Tongue (tissue), 2 donors: ENCODE data around the gene VPS29. TPM values are rescaled to one million over a fixed set of nuclear protein-coding genes. Genes with fewer than 3 reads are reported as not detected.
"Not testable (repeated sequence)": the region's sequence is repeated elsewhere in the genome, so short reads cannot be mapped to it uniquely, and the experiment has no call there.

Experiments used
- DNase-seq: peaks from one replicate; pipeline ENCODE4 v3.0.0-alpha.2; 2015
- total RNA-seq: library from RNA; depleted of rRNA; stranded (reverse); fragments of >200 nt; gene quantifications from one replicate; pipeline ENCODE4 v1.2.3, GENCODE V29; 2014

The VPS29 gene
- 88.0 TPM for total RNA-seq

- DNase-seq, result peak; percentile 99
Observed at GRCh38 chr12:110501752-110502738, at the start of gene VPS29, which contains the start of gene RAD9B. TSS of gene VPS29 (minus strand) at chr12:110502111. CDS start at chr12:110502051, 60 bp downstream. TSS of gene RAD9B (plus strand) at chr12:110502331. CDS start at chr12:110502338, 7 bp downstream.

DNA sequence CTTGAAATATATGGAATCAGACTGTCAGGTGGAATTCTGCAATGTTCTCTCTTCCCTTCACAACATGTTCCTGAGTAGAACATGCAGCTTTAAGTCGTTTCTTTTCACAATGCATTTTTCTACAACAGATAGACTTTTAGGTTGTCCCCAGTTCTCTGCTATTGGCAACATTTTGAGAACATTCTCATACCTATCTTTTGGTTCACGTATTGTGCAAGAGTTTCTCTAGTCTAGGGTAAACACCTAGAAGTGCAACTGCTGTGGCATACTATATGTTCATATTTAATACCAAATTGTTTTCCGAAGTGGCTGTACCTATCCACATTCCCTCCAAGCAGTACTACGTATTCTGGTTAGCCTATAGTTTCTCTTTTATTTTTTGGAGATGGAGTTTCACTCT, 49.1 kb upstream of the VPS29 start:
- DNase-seq, result no peak

DNA sequence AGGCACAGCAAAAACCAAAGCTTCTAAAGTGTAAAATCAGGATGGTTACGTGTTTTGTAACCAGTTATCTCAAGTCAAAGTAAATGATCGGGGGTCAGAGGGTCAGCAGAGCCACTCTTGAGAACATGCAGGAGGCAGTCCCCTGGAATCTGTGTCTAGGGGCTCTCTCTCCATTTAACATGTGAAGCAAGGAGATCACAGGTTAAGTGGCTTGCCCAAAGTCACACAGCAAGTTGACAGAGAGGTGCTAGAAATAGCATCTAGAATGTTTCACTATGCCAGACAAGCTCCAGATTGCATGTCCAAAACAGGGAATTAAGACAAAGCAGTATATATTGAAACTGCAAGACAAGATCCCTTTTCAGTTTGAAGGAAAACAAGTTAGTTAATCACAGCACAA, 47.8 kb upstream of the VPS29 start:
- no peak for DNase-seq

GRCh38 chr12:110548678-110549077, 46.8 kb upstream of the VPS29 start:
- DNase-seq, result no peak

DNA sequence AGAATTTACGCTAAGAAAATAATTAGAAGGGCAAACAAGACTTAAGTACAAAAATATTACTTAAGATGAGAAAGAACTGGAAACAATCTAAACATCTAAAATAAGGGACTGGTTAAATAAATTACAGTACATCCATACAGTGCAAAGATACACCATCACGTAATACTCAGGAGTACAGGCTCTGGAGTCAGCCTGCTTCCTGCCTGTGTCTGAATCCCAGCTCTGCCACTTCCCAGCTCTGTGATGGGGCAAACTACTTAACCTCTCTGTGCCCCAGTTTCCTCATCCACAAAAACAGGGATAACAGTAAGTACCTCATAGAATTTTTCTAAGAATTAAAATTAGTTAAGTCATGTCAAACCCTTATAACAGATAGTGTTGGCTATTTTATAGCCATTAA, 45.2 kb upstream of the VPS29 start:
- DNase-seq, result no peak

- no peak for DNase-seq
Observed at GRCh38 chr12:110546339-110546738, 44.4 kb upstream of the VPS29 start.

DNA sequence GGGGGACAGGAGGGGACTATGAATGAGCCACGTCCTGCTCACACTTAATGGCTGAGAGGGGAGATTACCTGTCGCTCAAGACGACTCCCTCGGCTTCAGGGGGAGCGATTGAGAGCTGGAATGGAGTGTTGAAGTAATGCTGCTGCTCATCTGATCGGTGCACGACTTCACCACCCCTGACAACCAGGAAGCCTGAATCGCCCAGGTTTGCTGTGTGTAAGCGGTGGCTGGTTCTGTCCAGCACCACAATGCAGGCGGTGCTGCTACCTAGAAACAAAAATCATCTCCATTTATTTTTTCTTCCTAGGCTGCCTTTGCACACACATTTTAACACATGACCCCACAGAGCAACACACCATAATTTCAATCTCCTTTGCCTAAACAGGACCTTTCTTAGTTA, 43.9 kb upstream of the VPS29 start:
- DNase-seq, result no peak

GRCh38 chr12:110545259-110545658, 43.3 kb upstream of the VPS29 start:
- DNase-seq, result not testable (repeated sequence)

DNA sequence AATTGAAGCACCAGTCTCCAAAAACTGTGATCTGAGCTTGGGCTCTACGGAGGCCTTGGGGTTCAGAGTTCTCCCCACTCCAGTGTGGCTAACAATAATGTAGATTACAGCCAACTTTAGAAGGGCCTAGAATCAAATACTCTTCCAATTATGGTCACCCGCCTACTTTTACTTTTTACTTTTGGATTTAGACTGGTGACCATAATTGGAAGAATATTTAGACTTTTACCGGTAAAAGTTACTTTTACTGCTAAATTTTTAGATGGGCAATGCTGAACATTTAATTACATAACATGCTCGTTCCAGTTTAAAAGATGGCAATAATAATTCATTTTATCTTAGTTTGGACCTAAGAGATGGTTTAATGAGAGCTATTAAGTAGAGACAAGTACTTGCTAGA, 42.1 kb upstream of the VPS29 start:
- DNase-seq, result no peak

GRCh38 chr12:110543252-110543959, 41.5 kb upstream of the VPS29 start:
- DNase-seq, result peak; percentile 82

DNA sequence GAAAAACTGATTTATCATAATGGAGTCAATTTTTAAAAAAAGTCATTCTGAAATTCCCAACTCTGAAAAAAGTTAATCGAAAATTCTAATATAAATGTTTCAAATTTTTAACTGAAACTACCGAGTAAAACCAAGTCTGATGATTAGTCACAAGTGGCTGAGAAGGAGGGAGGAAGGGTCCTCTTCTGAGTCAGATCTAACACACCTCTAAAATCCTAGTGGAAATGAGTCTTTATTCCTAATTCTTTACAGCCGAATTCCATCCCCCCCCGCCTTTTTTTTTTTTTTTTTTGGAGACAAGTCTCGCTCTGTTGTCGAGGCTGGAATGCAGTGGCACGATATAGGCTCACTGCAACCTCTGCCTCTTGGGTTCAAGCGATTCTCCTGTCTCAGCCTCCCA, 38.1 kb upstream of the VPS29 start:
- no peak for DNase-seq

GRCh38 chr12:110538869-110539622, 37.1 kb upstream of the VPS29 start:
- no peak for DNase-seq

GRCh38 chr12:110537605-110538409, 35.9 kb upstream of the VPS29 start:
- DNase-seq, result peak; percentile 45

- DNase-seq, result peak; percentile 30
Observed at GRCh38 chr12:110536834-110537604, 35.1 kb upstream of the VPS29 start.

DNA sequence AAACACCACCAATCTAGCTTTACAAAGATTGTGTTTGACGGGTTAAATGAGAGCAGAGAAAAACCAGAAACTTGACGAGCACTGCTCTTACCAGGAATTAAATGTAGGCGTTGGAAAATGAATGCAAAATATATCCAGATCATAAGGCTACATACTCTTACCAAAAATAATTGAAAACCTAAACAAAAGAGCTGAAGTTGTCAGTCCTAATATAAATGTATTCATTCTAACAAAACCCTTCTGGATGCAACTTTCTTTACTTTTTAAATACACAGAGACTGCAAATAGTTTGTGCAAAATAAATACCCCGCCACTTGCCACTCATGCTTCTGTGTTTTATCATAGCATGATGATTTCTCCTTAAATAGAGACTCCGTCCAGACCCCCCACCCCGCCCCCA, 32.9 kb upstream of the VPS29 start:
- no peak for DNase-seq

- no peak for DNase-seq
Observed at GRCh38 chr12:110533607-110534006, 31.7 kb upstream of the VPS29 start.

- DNase-seq, result no peak
Observed at GRCh38 chr12:110532644-110533043, 30.7 kb upstream of the VPS29 start.

GRCh38 chr12:110531741-110532333, 29.9 kb upstream of the VPS29 start:
- DNase-seq, result no peak

DNA sequence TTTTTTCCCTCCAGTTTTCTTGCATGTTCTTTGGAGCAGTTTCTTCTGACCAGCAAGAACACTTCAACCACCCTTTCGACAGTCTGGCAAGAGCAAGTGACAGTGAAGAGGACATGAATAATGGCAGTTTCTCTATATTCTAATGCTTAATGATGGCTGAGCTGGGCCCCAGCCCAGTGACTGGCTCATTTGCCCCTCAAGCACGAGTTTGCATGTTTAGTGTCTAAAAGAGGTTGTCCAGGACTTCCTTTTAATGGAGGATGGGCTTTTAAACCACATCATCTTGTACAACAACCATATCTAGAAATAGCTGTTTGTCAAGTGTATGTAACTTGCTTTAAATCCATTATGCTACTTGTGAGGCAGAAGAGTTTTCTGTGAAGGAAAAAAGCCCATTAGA, 28.6 kb upstream of the VPS29 start:
- DNase-seq, result no peak

GRCh38 chr12:110528277-110528839, 26.4 kb upstream of the VPS29 start:
- no peak for DNase-seq
